AML-193 (cell line): ENCODE results near the gene SMAD9.
A peak's percentile ranks its signal among the peaks of the same experiment; 100 is the strongest.

Source experiments
- DNase-seq, 2 experiments: peaks; one replicate each; lab custom pipeline; 2025; lab: John Stamatoyannopoulos, UW

SMAD9 gene

GRCh38 chr13:36919833-36920615 lies at the start of gene SMAD9:
TSS of gene SMAD9 (minus strand) at chr13:36920238. CDS start at chr13:36879689, 40,549 bp downstream.
- peak; percentile 20 to 27 for DNase-seq

GRCh38 chr13:36966404-36966803 lies 46.4 kb upstream of the SMAD9 start:
- DNase-seq, result no peak

DNA sequence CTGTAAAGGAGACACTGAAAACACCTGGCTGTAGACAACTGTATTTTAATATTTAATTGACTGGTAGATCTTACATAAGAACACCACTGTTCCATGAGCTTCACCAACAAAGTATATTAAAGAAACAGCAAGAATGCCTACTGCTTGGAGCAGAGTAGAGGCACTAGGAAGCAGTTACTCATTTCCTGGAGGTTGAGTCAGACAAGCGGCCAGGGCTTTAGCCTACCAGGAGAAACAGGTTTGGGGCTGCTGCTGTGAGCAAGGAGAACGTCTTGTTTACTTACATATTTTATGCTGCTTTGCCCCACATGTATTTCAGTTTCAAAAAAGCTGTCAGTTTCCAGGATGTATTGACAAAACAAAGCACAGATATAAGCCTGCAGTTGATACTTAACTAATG lies 45.7 kb upstream of the SMAD9 start:
- no peak for DNase-seq

GRCh38 chr13:36959456-36960116 lies 39.5 kb upstream of the SMAD9 start:
- DNase-seq, result no peak

DNA sequence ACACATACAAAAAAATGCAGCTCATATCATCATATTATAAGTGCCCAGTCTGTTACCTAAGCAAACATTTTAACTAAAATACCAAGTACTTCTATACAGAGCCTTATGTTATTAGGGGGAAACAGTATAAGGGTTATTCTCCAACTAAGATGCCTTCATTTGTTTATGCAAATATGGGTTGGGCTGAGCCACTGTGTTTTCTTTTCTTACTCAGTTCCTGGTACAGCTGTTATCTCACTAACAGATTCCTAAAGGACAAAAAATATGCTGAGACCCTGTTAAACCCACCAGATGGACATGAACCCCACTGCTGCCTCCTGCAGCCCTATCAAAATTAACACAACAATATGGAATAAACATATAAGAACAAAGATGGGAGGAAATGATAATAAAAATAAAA lies 34.5 kb upstream of the SMAD9 start:
- DNase-seq, result no peak

DNA sequence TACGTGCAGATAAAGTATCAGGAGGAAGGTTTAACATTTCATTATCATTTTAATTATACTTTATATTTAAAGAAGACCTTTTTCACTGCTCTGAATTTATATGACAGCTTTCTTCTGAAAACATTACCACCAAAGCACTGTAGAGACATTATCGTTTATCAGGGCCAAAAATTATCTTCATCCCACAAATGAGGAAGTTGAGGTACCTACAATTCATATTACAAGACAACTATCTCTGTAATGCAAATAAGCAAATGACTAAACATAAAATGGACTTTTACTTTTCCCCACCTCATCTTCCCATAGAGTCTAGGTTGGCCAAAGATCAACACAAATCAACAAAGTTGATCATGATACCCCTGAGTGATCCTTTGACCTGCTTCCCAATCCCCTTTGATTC lies 30.9 kb upstream of the SMAD9 start:
- DNase-seq, result no peak

DNA sequence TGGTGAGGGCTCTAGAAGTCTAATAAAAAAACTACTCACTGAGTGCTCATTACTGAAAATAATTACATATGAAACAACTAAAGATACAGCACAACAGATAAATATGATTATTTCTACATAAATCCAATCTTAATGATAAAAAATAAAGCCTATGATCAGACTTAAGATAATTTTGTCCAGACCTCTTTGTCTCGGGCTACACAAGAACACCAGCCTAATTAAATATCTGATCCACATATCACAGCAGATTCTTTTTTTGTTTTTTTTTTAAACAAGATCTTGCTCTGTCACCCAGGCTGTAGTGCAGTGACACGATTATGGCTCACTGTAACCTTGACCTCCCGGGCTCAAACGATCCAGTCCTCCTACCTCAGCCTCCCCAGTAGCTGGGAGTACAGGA lies 30.3 kb upstream of the SMAD9 start:
- DNase-seq, result no peak

GRCh38 chr13:36945078-36945477 lies 25.0 kb upstream of the SMAD9 start:
- DNase-seq, result no peak

DNA sequence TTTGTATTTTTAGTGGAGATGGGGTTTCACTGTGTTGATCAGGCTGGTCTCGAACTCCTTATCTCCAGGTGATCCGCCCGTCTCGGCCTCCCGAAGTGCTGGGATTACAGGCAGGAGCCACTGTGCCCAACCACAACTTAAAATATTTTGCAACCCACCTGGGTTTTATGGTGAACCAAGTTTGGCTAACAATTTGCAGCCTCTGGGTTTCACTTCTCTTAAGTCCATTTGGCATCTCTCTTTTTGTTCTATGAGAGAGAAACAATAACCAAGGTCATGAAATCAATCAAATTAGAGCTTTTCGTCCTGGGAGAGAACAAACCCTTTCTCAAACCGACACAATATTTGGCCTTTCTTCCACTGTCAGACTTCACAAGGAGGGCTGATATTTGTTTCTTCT lies 5.6 kb upstream of the SMAD9 start:
- no peak for DNase-seq

- DNase-seq, result no peak
Observed at GRCh38 chr13:36924001-36924400, 4.0 kb upstream of the SMAD9 start.

GRCh38 chr13:36921631-36922301 lies 1.7 kb upstream of the SMAD9 start:
- DNase-seq, result no peak

- no peak for DNase-seq
Observed at GRCh38 chr13:36920616-36921185, 663 bp upstream of the SMAD9 start.

- no peak for DNase-seq
Observed at GRCh38 chr13:36919171-36919832, 736 bp downstream of the SMAD9 start.

- no peak for DNase-seq
Observed at GRCh38 chr13:36918246-36919131, 1.5 kb downstream of the SMAD9 start.

DNA sequence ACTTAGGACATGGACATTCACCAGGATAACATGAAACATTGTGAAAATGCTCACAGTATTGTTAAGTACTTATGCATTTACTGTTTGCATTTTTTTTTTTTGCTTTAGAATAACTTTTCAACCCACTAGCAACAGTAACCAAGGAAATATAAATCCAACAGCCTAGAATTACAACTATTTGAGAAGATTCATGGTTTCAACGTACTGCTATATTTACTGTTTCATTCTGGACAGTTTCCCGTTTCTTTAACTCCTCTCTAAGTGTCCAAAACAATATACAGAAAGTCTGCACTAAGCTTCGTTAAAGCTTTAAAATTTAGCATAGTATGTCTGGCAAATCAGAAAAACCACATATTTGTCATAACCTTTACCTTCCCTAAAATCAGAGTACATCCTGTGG lies 2.7 kb downstream of the SMAD9 start:
- no peak for DNase-seq

GRCh38 chr13:36915896-36916640 lies 4.0 kb downstream of the SMAD9 start:
- DNase-seq, result no peak

DNA sequence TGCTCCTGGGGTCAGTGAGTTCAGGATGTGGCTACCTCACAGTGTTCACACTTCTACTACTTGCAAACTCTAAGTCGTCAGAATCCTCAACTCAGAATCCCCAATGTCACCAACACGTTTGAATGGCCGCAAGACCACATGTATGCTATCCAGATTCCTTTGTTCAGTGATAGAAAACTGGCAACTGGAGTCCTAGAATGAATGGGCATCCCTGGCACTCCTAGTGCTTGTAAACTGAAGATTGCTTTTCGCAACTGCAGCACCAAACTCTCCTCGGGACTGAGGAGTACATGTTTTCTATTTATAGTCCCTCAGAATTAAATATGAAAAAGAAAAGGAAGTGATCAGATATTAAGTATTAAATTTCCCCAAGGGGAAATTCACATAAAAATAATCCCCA lies 4.9 kb downstream of the SMAD9 start:
- DNase-seq, result no peak

- no peak for DNase-seq
Observed at GRCh38 chr13:36914648-36915047, 5.4 kb downstream of the SMAD9 start.

DNA sequence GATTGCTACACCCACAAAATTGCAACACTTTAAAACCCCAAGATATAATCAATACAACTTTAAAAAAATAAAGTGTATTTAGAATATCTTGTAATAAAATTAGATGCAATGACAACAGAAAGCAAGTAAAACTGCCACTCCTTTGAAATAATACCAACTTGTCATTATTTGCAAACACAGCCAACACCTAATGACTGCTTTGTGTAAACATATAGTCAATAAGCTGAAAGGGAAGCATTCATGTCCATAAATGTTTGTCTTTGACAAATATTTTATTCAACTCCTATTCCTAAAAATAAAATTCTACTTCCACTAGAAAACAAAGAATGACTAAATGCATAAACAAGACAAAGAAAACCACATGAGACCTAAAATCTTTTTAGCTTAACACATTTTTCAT lies 6.6 kb downstream of the SMAD9 start:
- no peak for DNase-seq

DNA sequence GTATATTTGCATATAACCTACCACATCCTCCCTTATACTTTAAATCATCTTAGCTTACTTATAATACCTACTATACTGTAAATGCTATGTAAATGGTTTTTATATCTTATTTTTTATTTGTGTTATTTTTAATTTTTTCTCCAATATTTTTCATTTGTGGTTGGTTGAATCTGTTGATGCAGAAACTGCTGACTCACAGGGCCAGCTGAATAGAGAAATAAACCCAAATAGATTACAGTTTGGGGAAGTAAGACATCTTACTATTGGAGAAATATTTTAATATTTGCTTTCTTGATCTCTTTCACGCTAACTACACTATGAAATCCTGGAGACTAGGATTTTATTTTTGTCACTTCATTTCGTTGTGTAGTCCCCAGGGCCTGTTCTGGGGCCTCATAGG lies 7.1 kb downstream of the SMAD9 start:
- DNase-seq, result no peak
